ENCODE data around the gene MYO3A.
"Not testable (repeated sequence)": the region's sequence is repeated elsewhere in the genome, so short reads cannot be mapped to it uniquely, and the experiment has no call there.

The MYO3A gene

GRCh38 chr10:25988583-25988982, 54.6 kb downstream of the MYO3A start:
- no peak for DNase-seq (ENCODE audit: low spot score)

GRCh38 chr10:25989951-25990350, 55.9 kb downstream of the MYO3A start:
- no peak for DNase-seq (ENCODE audit: low spot score)

- DNase-seq (ENCODE audit: low spot score): peak; percentile 3
Observed at GRCh38 chr10:25999295-25999981, 65.4 kb downstream of the MYO3A start.

- DNase-seq (ENCODE audit: low spot score): no peak
Observed at GRCh38 chr10:26000971-26001370, 66.9 kb downstream of the MYO3A start.

GRCh38 chr10:26002466-26002865, 68.4 kb downstream of the MYO3A start:
- not testable (repeated sequence) for DNase-seq (ENCODE audit: low spot score)

GRCh38 chr10:26015092-26015491, 81.1 kb downstream of the MYO3A start:
- DNase-seq (ENCODE audit: low spot score): no peak

- no peak for DNase-seq (ENCODE audit: low spot score)
Observed at GRCh38 chr10:26022831-26023230, 88.8 kb downstream of the MYO3A start.

- no peak for DNase-seq (ENCODE audit: low spot score)
Observed at GRCh38 chr10:26024303-26024702, 90.3 kb downstream of the MYO3A start.

- DNase-seq (ENCODE audit: low spot score): no peak
Observed at GRCh38 chr10:26025523-26025922, 91.5 kb downstream of the MYO3A start.

GRCh38 chr10:26029858-26030257, 95.8 kb downstream of the MYO3A start:
- no peak for DNase-seq (ENCODE audit: low spot score)

- no peak for DNase-seq (ENCODE audit: low spot score)
Observed at GRCh38 chr10:26031300-26031699, 97.3 kb downstream of the MYO3A start.

GRCh38 chr10:26043469-26043868, 109.4 kb downstream of the MYO3A start:
- DNase-seq (ENCODE audit: low spot score): no peak

GRCh38 chr10:26044141-26044749, 110.2 kb downstream of the MYO3A start:
- no peak for DNase-seq (ENCODE audit: low spot score)

- DNase-seq (ENCODE audit: low spot score): no peak
Observed at GRCh38 chr10:26046073-26046700, 112.2 kb downstream of the MYO3A start.

GRCh38 chr10:26048756-26049155, 114.7 kb downstream of the MYO3A start:
- no peak for DNase-seq (ENCODE audit: low spot score)

GRCh38 chr10:26052326-26052725, 118.3 kb downstream of the MYO3A start:
- DNase-seq (ENCODE audit: low spot score): no peak

GRCh38 chr10:26057466-26057865, 123.4 kb downstream of the MYO3A start:
- DNase-seq (ENCODE audit: low spot score): no peak

GRCh38 chr10:26064106-26064505, 130.1 kb downstream of the MYO3A start:
- no peak for DNase-seq (ENCODE audit: low spot score)

- DNase-seq (ENCODE audit: low spot score): no peak
Observed at GRCh38 chr10:26067680-26068079, 133.7 kb downstream of the MYO3A start.

GRCh38 chr10:26080971-26081370, 146.9 kb downstream of the MYO3A start:
- not testable (repeated sequence) for DNase-seq (ENCODE audit: low spot score)

- no peak for DNase-seq (ENCODE audit: low spot score)
Observed at GRCh38 chr10:26081459-26081858, 147.4 kb downstream of the MYO3A start.

GRCh38 chr10:26085549-26085948, 151.5 kb downstream of the MYO3A start:
- DNase-seq (ENCODE audit: low spot score): no peak

- DNase-seq (ENCODE audit: low spot score): no peak
Observed at GRCh38 chr10:26087666-26088065, 153.6 kb downstream of the MYO3A start.
